NCI-H187 treated with DMSO at 0.1 percent for 48 hours (cell line): Measurements from ENCODE around the gene TNPO3.
"Not testable (repeated sequence)": the region's sequence is repeated elsewhere in the genome, so short reads cannot be mapped to it uniquely, and the experiment has no call there.

Experiments used
- DNase-seq: peaks from one replicate; lab custom pipeline; 2025; lab: John Stamatoyannopoulos, UW

TNPO3 gene

DNA sequence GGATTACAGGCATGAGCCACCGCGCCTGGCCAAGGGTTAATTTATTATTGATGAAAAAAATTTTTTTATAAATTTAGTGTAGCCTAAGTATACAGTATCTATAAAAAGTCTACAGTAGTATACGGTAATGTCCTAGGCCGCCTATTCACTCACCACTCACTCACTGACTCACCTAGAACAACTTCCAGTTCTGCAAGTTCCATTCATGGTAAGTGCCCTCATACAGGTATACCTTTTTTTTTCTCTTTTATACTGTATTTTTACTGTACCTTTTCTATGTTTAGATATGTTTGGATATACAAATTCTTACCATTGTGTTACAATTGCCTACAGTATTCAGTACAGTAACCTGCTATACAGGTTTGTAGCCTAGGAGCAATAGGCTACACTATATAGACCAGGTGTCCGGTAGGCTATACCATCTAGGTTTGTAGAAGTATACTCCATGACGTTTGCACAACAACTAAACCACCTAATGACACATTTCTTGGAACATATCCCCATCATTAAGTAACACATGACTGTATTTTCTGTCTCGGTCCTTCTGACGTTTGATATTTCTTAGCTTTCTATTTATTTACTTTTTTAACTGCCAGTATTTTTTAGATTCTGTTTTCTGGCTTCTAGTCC is 93.8 kb downstream of the TNPO3 start:
- DNase-seq: no peak

DNA sequence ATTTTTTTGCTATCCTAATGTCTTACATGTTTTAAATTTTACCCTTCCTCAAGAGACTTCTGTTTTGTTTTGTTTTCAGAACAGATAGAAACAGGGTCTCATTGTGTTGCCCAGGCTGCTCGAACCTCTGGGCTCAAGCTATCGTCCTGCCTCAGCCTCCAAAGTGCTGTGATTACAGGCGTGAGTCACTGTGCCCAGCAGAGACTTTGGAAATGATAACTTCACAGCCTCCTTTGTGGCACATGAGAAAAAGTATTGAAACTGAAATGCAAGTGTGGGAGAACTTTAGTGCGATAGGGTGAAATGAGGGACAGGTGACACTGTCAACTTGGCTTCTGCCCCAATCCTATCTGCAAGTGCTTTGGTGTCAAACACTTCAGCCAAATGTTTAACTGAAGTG is 95.6 kb downstream of the TNPO3 start:
- DNase-seq: no peak

DNA sequence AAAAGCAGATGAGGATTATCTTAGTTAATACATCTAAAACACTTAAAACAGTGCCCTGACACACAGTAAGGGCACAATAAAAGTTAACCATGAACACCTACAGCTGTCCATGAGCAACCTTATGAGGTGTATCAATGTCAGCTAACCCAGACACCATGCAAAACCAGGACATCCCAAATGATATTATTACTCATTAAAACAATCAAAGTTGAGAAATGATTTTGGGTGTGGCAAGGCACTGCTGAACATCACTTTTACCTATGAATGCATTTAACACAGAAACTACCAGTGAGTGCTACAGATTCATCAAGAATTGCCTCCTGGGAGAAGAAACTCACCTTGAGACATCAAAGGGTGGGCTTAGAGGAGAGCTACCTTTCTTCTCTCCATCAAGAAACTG is 98.9 kb downstream of the TNPO3 start:
- no peak for DNase-seq

DNA sequence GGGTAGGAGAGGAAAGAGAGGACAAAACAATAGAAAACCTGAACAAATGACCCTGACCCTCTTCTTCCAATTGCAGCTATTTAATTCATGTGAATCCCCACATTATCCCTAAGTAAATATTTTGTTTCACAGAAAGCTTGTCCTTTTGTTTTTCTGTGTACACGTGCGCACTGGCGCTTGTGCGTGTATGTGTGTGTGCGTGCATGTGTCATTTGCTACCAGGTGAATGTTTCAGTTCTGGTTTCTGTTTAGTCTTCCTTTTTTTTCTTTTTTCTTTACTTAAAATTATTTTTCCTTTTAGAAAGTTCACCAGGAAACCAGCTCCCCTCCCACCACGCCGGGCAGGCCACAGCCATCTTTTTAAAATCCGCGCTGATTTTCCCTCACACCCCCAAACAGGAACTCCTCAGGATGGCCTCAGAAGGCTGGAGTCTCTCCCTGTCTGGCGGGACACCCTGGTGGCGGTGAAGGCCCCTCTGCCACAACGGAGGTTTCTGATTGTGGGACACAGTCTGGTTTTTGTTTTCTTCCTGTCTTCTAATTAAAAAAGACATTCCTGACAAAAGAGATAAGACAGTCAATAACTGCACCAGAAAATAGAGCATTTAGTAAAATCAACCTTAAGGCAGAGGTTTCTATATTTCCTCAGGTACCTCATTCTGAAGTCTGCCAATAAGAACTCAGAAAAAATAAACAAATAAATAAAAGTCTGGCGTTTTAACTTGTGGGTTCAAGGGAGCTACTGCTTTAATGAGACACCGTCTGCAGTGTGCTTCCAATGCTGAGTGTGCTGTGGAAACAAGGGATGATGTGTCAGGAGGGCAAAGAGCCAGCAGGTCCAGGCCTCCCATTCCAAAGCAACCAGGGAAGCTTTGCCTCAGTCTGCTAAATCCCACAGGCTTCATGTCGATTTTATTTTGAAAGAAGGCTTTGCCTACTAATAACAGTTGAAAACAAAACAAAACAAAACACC is 99.8 kb downstream of the TNPO3 start:
- no peak for DNase-seq

DNA sequence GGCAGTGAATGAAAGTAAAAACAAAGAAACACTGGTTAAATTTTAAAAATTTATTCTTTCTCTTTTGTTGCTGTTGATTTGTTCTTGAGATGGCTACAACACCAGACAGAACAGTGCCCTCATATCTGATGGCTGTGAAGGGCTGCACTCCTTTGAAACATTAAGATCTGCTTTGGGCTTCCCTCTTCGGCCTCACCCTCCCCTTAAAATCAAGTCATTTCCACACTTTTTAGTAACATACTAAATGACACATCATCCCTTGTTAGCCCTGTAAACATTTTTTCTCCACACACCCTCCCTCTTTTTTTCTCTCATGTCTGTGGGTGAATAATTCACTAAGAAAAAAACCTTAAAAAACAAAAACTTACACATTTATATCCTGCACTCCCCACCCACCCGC is 100.8 kb downstream of the TNPO3 start:
- DNase-seq: no peak

DNA sequence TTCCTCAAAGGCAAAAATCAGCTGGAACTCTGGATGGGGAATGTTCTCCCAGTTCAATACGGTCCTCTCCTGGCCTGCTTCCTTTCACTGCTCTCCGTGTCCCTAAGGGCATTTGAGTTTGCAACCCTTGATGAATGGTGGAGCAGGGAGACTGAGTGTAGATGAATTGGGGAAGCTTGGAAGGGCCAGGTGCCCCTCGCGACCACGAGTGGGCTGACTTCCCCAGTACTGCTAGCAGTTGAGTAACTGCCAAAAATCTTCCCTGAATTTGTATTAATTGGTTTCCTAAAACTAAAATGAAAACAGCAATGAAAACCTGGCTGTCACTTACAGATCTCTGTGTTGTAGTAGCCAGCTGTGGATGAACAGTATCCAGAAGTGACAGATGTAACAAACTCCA is 103.6 kb downstream of the TNPO3 start:
- DNase-seq: no peak

DNA sequence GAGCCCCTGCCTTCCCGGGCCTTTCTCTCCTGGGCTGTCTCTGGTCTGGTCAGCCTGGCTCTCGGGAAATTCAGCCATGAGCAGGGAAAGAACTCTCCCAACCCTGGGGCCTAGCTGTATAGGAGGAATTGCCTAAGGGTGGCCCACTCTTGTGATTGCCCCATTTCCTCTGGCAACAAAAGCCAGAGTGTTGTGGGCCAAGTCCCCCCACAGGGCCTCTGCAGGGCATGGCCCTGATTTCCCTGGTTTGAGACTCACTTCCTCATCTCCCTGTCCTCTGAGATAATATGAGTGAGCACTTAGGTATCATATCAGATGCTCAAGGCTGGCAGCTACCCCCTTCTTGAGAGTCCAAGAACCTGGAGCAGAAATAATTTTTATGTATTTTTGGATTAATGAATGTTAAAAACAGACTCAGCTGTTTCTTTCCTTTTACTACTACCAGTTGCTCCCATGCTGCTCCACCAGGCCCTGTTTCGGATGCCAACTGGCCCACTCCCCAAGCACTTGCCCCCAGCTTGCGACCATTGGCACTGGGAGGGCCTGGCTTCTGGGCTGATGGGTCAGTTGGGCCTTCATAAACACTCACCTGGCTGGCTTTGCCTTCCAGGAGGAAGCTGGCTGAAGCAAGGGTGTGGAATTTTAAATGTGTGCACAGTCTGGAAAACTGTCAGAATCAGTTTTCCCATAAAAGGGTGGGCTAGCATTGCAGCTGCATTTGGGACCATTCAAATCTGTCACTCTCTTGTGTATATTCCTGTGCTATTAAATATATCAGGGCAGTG is 105.7 kb downstream of the TNPO3 start:
- DNase-seq: no peak

DNA sequence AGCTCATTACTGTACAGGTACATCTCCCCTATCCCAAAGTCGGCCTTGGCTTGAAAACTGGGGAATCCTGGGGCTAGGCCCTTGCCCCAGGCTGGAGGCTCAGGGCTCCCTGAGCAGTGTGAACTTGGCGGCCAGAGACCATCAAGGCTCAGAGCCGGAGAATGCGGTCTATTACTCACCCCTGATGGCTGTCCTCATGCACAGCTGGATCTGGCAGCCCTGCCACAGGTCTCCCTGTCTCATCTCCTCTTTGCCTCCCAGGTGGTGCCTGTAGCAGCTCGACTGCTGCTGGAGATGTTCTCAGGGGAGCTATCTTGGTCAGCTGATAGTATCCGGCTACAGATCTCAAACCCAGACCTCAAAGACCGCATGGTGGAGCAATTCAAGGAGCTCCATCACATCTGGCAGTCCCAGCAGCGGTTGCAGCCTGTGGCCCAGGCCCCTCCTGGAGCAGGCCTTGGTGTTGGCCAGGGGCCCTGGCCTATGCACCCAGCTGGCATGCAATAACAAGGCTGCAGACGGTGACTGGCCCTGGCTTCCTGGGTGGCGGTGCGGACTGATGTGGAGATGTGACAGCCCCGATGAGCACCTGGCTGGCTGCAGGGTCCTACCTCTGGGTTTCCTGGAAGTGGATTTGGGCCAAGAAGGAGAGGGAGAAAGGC is 106.5 kb downstream of the TNPO3 start:
- no peak for DNase-seq

DNA sequence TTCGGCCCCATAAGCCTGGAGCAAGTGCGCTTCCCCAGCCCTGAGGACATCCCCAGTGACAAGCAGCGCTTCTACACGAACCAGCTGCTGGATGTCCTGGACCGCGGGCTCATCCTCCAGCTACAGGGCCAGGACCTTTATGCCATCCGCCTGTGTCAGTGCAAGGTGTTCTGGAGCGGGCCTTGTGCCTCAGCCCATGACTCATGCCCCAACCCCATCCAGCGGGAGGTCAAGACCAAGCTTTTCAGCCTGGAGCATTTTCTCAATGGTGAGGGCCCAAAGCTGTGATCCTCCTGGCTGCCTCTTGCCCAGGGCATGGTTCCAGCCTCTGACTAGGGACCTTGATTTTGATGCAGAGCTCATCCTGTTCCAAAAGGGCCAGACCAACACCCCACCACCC is 107.1 kb downstream of the TNPO3 start:
- no peak for DNase-seq

DNA sequence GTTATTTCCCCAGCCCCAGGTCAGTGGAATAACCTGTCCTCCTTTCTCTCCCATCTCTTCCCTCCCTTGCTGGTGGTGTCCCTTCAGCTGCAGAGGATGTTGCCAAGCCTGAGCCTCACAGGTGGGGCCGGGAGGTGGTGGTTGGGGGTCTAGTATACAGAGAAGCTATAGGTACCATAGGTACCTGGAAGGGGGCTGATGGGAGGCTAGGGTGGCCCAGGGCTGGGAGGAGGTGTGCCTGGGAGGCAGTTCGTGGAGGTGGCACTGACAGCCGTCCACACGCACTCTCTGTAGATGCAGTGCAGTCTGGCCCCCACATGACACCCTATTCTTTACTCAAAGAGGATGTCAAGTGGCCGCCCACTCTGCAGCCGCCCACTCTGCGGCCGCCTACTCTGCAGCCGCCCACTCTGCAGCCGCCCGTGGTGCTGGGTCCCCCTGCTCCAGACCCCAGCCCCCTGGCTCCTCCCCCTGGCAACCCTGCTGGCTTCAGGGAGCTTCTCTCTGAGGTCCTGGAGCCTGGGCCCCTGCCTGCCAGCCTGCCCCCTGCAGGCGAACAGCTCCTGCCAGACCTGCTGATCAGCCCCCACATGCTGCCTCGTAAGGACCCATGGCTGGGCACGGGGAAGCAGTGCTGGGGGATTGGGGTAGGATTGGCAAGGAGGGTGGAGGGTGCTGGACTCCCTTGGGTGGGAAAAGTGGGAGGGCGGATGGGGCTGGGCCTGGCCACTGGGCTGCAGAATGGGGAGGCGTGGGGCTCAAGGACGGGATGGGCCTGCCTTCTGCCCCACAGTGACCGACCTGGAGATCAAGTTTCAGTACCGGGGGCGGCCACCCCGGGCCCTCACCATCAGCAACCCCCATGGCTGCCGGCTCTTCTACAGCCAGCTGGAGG is 107.7 kb downstream of the TNPO3 start:
- no peak for DNase-seq

DNA sequence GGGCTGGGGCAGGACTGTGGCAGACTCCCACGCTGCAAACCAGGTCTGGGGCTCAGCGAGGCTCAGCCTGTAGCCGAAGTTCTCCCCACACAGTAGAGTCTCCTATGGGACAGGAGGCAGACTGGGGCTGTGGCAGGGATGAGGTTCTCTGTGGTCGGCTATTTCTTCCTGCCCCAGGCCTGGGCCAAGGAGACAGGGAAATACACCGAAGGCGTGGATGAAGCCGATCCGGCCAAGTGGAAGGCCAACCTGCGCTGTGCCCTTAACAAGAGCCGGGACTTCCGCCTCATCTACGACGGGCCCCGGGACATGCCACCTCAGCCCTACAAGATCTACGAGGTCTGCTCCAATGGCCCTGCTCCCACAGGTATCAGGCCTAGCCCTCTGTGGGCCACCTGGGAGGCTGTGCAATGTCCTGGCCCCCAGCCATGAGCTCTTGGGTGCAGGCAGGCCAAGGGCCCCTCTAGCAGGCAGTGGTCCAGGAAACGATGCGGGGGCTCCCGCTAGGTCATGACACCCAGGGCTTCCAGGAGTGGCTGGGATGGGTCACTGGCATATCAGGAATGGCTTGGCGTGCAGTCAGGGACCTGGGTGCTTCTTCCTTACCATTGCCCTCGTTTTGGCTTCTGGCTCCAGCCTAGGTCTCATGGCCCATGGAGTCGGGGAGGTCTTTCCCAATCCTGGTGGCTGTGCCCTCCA is 109.1 kb downstream of the TNPO3 start:
- DNase-seq: no peak

DNA sequence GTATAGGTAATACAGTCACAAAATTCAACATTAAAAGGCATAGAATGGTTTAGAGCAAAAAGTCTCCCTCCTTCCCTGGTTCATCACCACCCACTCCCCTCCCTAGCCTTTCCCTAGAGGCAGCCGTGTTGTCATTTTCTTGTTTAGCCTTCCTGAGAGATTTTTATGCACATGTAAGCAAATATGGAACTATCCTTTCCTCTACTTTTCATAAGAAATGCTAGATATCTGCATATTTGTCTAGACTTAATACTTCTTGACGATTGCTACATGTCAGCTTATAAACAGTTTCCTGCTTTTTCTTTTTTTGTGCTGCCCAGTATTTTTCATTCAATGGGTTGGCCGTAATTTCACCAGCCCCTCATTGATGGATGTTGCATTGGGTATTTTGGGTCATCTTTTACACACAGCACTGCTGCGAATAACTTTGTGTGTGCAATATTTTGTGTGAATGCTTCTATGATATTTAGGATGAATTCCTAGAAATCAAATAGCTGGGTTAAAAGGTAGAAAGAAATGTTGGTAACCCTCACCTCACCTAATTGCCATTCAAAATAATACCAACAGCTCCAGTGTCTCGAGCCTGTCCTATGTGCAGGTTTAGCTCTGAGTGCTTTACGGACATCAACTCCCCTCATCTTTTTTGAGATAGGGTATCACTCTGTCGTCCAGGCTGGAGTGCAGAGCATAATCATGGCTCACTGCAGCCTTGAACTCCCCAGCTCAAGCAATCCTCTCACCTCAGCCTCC is 110.2 kb downstream of the TNPO3 start:
- DNase-seq: no peak

DNA sequence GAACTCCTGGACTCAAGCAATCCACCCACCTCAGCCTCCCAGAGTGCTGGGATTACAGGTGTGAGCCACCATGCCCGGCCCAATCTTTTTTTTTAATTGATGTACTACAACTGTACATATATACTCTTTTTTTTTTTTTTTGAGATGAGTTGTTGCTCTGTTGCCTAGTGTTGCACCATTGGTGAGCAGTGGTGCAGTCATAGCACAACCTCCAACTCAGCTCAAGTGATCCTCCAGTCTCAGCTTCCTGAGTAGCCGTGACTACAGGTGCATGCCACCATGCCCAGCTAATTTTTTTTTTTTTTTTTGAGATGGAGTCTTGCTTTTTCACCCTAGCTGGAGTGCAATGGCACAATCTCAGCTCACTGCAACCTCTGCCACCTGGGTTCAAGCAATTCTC is 111.7 kb downstream of the TNPO3 start:
- not testable (repeated sequence) for DNase-seq

DNA sequence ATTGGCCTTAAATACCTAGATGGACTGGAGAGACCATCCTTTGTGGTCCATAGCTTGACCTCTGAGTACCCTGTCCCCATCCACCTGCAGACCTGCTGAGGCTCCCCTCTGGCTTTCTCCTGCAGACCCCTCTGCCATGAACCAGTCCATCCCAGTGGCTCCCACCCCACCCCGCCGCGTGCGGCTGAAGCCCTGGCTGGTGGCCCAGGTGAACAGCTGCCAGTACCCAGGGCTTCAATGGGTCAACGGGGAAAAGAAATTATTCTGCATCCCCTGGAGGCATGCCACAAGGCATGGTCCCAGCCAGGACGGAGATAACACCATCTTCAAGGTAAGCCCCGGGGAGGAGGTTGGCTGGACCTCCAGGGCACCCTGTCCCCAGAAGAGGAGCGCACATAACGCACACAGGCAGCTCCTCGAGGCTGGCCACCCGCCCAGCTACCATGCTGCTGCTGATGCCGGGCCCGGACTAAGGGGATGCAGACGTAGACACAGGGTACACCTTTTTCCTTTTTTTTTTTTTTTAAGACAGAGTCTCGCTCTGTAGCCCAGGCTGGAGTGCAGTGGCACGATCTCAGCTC is 112.9 kb downstream of the TNPO3 start:
- DNase-seq: no peak

DNA sequence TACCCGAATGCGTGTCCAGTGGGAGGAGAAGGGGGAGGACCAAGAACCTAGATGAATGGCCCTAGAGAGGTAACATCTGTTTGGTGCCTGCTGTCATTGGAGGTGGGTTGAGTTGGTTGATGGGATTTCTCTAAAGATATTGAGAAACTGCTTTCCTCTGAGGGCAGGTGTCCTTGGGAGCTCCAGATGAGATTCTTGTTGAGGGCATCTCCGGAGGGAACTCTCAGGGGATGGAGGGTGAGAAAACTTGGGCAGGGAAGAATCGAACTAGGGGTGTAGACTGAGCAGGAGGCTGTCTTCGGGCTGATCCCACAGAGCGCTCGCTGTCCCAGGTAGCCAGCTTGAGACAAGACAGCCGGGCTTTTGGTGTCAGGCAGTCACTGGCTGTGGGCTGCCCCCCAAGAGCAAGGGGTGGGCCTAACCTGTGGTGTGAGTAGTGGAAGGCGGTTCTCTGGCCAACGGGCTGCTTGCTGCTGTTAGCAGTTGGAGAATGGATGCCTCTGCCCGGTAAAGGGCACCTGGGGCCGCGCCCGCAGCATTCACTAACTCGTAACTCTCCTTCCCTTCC is 113.5 kb downstream of the TNPO3 start:
- DNase-seq: no peak

DNA sequence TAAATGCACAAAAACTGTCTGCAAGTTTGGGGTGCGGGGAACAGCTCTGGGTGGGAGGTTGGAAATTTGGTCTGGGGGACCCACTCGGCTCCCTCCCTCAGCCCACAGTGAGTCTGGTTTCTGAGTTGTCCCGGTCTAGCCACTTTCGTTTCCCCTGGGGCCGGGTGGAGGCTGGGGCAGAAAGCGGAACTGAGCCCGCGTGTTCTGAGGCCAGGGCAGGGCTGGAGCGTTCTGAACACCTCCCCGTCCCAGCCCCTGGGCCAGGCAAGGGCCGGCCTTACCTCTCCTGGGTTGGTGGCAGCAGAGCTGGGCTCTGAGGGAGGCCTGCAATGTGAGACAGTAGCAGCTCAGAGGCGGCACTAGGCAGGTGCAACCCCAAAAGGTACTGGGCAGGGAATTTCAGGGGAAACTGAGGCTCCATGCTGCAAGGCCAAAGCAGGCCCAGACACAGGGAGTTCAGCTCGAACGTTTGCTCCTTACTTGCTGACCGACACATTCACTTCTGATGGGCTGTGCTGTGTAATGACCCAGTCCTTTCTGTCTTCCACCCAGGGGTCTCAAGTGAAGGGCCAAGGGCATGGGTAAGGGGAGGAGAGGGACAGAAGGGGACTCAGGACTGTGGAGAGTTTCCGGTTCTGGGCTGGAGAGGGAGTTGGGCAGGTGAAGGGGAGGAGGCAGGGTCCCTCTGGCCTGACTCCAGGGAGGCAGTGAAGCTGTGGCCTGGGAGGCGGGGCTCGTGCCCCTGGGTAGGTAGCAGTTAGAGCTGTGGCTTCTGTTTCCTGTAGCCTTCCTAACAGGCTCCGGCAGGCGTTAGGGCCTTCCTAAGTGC is 114.2 kb downstream of the TNPO3 start:
- no peak for DNase-seq

DNA sequence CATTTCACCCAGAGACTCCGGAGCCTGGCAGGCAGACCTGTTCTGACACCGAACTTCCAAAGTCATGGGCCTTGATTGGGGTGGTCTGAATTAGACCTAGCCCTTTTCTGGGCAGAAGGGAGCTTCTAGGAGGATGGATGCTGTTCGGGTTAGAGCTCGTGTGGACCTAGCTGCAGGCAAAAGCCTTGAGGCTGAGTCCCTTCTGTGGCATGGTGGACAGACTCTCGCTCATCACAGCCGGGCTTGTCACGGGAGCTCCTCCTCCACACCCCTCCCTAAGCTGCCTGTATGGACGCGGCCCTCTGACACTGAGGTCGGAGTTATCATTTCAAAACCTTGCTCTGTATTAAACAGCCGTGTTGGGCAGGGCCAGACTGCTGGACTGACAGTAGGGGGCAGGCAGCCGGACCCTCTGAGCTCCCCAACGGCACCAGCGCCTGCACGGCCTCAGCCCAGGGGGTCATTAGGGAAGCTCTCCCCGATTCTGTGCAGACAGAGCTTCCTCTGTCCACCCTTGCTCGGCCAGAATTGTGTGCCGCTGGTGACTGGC is 115.0 kb downstream of the TNPO3 start:
- no peak for DNase-seq
